Mononuclear cell (primary cell): ENCODE results near the gene TAF4B. TPM values are rescaled to one million over a fixed set of nuclear protein-coding genes. Genes with fewer than 3 reads are reported as not detected.

Experiments used
- H3K27me3 ChIP-seq: 2 replicates; pipeline ENCODE4 v1.6.0; 2011; ENCODE audit warnings: low read length, control low read depth; ENCODE audit not compliant: insufficient read depth
- H3K4me1 ChIP-seq: 2 replicates; pipeline ENCODE4 v1.5.1; 2011; ENCODE audit warnings: mild to moderate bottlenecking, low read length, control low read depth; ENCODE audit not compliant: insufficient read depth
- H3K4me3 ChIP-seq: 2 replicates; pipeline ENCODE4 v1.5.1; 2011; ENCODE audit warnings: mild to moderate bottlenecking, low read length, moderate library complexity
- H3K9me3 ChIP-seq: 2 replicates; pipeline ENCODE4 v1.5.1; 2011; ENCODE audit warnings: low read depth, mild to moderate bottlenecking, control low read depth, low read length
- total RNA-seq: library from RNA; depleted of rRNA; stranded (reverse); fragments of >200 nt; gene quantifications from one replicate; pipeline ENCODE4 v1.2.3, GENCODE V29; 2012

TAF4B gene
- total RNA-seq, 1 donor: 28.1 TPM

- H3K4me1 ChIP-seq: no peaks in the 10 kb centered on the region
- no peaks in the 10 kb centered on the region for H3K9me3 ChIP-seq
- no peaks in the 10 kb centered on the region for H3K27me3 ChIP-seq
- no peak overlapping the region for H3K4me3 ChIP-seq
Measured at GRCh38 chr18:26312199-26312598, 86.0 kb downstream of the TAF4B start.

GRCh38 chr18:26317398-26317797 is 91.2 kb downstream of the TAF4B start:
- no peaks in the 10 kb centered on the region for H3K27me3 ChIP-seq
- H3K4me3 ChIP-seq: no peak overlapping the region
- no peaks in the 10 kb centered on the region for H3K4me1 ChIP-seq
- H3K9me3 ChIP-seq: no peaks in the 10 kb centered on the region

DNA sequence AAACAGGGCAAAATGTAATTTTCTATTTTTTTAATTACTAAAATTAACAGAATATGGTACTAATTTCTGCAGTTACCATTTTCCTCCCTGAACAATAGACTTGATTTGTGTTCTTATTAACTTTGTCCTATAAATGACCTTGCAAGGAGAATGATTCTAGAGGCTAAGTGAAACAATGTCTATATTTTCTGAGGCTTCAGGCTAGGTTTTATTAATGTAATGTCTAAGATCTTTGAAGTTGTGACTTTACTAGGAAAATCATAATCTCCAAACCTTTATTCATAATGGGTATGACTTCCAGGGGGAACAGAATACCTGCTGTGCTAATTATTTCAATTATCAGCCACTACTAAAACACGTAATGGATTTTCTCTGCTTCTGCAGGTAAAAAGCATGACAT is 94.4 kb downstream of the TAF4B start:
- Histone ChIP-seq H3K4me3 (no peak overlapping the region), H3K4me1 (no peaks in the 10 kb centered on the region), H3K27me3 (no peaks in the 10 kb centered on the region), H3K9me3 (no peaks in the 10 kb centered on the region)

GRCh38 chr18:26322890-26323653 is 96.8 kb downstream of the TAF4B start:
- Histone ChIP-seq H3K27me3 (no peaks in the 10 kb centered on the region), H3K4me3 (no peak overlapping the region), H3K9me3 (no peaks in the 10 kb centered on the region), H3K4me1 (no peaks in the 10 kb centered on the region)

DNA sequence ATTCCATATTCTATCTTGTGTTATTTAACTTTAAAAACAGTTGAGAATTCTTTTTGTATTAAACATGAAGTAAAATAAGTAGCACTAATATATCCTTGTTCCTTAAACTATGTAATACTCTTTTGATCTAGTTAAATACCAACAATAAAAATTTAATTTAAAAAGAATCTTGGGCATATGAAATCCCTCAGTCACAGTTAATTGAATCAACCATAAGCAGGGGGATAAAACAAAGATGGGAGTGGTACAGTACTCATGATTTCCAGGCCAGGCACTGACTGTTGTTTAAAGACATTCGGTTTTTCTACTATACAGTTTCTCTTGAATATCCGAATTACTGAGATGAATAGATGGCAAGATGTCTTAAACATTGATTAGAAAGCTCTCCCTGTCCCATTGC is 99.5 kb downstream of the TAF4B start:
- H3K4me1 ChIP-seq: no peaks in the 10 kb centered on the region
- no peak overlapping the region for H3K4me3 ChIP-seq
- H3K27me3 ChIP-seq: no peaks in the 10 kb centered on the region
- H3K9me3 ChIP-seq: no peaks in the 10 kb centered on the region

- Histone ChIP-seq H3K9me3 (no peaks in the 10 kb centered on the region), H3K4me3 (no peak overlapping the region), H3K4me1 (no peaks in the 10 kb centered on the region), H3K27me3 (no peaks in the 10 kb centered on the region)
Measured at GRCh38 chr18:26327062-26327461, 100.8 kb downstream of the TAF4B start.

DNA sequence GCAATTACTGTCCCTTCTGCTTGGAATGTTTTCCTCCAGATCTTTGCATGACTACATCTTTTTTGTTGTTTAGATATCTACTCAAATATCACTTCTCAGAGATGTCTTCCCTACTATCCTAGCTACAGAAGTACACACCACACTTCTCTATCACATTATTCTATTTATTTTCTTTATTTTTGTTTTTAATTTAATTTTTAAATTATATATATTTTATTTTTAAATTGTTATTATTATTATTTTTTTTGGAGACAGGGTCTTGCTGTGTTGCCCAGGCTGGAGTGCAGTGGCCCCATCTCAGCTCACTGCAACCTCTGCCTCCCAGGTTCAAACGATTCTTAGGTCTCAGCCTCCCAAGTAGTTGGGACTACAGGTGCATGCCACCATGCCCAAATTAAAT is 106.7 kb downstream of the TAF4B start:
- Histone ChIP-seq H3K4me1 (no peaks in the 10 kb centered on the region), H3K4me3 (no peak overlapping the region), H3K27me3 (no peaks in the 10 kb centered on the region), H3K9me3 (no peaks in the 10 kb centered on the region)

GRCh38 chr18:26335156-26335555 is 108.9 kb downstream of the TAF4B start:
- no peak overlapping the region for H3K4me3 ChIP-seq
- H3K9me3 ChIP-seq: no peaks in the 10 kb centered on the region
- no peaks in the 10 kb centered on the region for H3K4me1 ChIP-seq
- H3K27me3 ChIP-seq: no peaks in the 10 kb centered on the region

DNA sequence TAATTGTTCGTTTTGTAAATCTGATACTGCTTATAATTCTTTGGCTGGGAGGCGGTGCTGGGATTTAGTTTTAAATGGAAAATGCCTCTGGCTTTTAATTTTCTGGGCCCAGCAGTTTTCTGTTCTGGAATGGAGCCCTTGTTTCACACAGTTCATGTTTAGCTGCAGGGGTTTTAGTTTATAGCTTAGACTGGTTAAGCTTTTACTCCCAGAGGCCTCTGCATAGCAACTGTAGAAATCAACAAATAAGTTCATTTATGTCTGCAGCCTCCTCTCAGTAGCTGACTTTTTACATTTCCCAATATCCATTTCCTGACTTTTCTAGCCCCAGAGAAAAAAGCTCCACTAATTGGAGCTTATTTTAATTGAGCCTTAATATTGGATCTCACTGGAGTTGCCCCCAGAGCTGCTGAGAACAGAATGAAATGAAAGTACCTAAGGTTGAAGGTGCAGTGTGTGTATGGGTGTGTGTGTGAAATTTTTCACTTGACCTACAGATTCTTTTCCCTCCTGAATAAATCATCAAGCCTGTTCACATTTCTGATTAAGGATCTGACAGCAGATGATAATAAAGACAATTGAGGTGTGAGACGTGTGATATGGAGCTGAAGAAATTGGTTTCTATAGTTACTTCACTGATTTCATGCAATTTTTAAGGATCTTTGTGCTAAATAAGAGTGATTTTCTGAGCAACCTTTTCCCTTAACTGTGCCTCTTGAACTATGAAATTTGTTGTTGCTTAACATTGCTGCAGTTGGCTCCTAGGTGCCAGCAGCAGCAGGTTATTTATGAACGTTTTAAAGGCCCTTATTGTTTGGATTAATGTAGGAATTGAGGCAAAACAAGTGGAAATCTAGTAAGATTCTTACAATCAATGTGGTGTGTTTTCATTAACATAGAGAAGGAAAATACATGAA is 109.6 kb downstream of the TAF4B start:
- no peaks in the 10 kb centered on the region for H3K9me3 ChIP-seq
- no peak overlapping the region for H3K4me3 ChIP-seq
- no peaks in the 10 kb centered on the region for H3K4me1 ChIP-seq
- no peaks in the 10 kb centered on the region for H3K27me3 ChIP-seq

DNA sequence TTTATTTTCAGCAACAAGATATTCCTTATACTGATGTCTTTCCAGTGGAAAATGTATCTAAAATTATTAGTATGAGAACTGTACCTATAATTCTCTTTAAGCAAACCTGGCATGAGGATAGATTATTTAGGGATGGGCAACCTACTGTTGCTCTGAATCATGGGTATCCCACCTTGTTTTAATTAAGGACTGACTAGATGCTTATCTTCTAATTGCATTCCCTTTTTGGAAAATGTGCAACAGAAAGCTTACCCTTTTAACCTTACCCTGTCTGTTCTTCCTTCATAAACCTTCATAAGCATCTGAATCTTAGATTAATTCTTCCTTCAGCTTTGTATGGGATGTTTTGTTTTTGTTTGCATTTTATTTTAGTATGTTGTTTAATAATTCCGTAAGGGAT is 110.3 kb downstream of the TAF4B start:
- no peak overlapping the region for H3K4me3 ChIP-seq
- H3K4me1 ChIP-seq: no peaks in the 10 kb centered on the region
- no peaks in the 10 kb centered on the region for H3K27me3 ChIP-seq
- H3K9me3 ChIP-seq: no peaks in the 10 kb centered on the region

GRCh38 chr18:26342646-26343045 is 116.4 kb downstream of the TAF4B start:
- Histone ChIP-seq H3K27me3 (no peaks in the 10 kb centered on the region), H3K9me3 (peaks cover 6% of the 10 kb centered on the region), H3K4me1 (no peaks in the 10 kb centered on the region), H3K4me3 (no peak overlapping the region)

GRCh38 chr18:26350961-26351360 is 124.7 kb downstream of the TAF4B start:
- Histone ChIP-seq H3K27me3 (no peaks in the 10 kb centered on the region), H3K4me1 (no peaks in the 10 kb centered on the region), H3K9me3 (peaks cover 10% of the 10 kb centered on the region), H3K4me3 (no peak overlapping the region)

GRCh38 chr18:26356045-26356785 is 130.0 kb downstream of the TAF4B start:
- Histone ChIP-seq H3K4me3 (no peak overlapping the region), H3K4me1 (no peaks in the 10 kb centered on the region), H3K27me3 (no peaks in the 10 kb centered on the region), H3K9me3 (no peaks in the 10 kb centered on the region)

GRCh38 chr18:26357960-26358359 is 131.7 kb downstream of the TAF4B start:
- H3K4me3 ChIP-seq: no peak overlapping the region
- H3K4me1 ChIP-seq: no peaks in the 10 kb centered on the region
- no peaks in the 10 kb centered on the region for H3K9me3 ChIP-seq
- H3K27me3 ChIP-seq: no peaks in the 10 kb centered on the region

GRCh38 chr18:26362021-26362420 is 135.8 kb downstream of the TAF4B start:
- no peaks in the 10 kb centered on the region for H3K27me3 ChIP-seq
- H3K9me3 ChIP-seq: no peaks in the 10 kb centered on the region
- H3K4me1 ChIP-seq: no peaks in the 10 kb centered on the region
- no peak overlapping the region for H3K4me3 ChIP-seq
